ENCODE measurements around the gene CYB5R2.

CYB5R2 gene

GRCh38 chr11:7637447-7638157 is 35.7 kb downstream of the CYB5R2 start:
- no peak for DNase-seq (ENCODE audit: low read depth)

- no peak for DNase-seq (ENCODE audit: low read depth)
Observed at GRCh38 chr11:7636350-7636749, 37.0 kb downstream of the CYB5R2 start.

- DNase-seq (ENCODE audit: low read depth), result no peak
Observed at GRCh38 chr11:7635708-7636107, 37.6 kb downstream of the CYB5R2 start.

GRCh38 chr11:7635137-7635536 is 38.2 kb downstream of the CYB5R2 start:
- DNase-seq (ENCODE audit: low read depth), result no peak

- no peak for DNase-seq (ENCODE audit: low read depth)
Observed at GRCh38 chr11:7632211-7632610, 41.1 kb downstream of the CYB5R2 start.

GRCh38 chr11:7630002-7630401 is 43.3 kb downstream of the CYB5R2 start:
- no peak for DNase-seq (ENCODE audit: low read depth)

GRCh38 chr11:7628660-7629059 is 44.6 kb downstream of the CYB5R2 start:
- no peak for DNase-seq (ENCODE audit: low read depth)

- no peak for DNase-seq (ENCODE audit: low read depth)
Observed at GRCh38 chr11:7622721-7623120, 50.6 kb downstream of the CYB5R2 start.

GRCh38 chr11:7621554-7621953 is 51.7 kb downstream of the CYB5R2 start:
- no peak for DNase-seq (ENCODE audit: low read depth)

- DNase-seq (ENCODE audit: low read depth), result no peak
Observed at GRCh38 chr11:7621090-7621489, 52.2 kb downstream of the CYB5R2 start.

GRCh38 chr11:7619322-7619721 is 54.0 kb downstream of the CYB5R2 start:
- no peak for DNase-seq (ENCODE audit: low read depth)

- no peak for DNase-seq (ENCODE audit: low read depth)
Observed at GRCh38 chr11:7617032-7617431, 56.3 kb downstream of the CYB5R2 start.
